Heart left ventricle (tissue), 16 donors: ENCODE measurements around the gene ARL3. TPM values are rescaled to one million over a fixed set of nuclear protein-coding genes. Genes with fewer than 3 reads are reported as not detected.

Experiments used
- ATAC-seq, 4 donors: fragments of 200-7000 bp; cut with Tn5 transposase; one replicate each; pipeline ENCODE4 v1.9.1; 2020 to 2022; ENCODE audit warnings: moderate library complexity in 4 of 4, mild to moderate bottlenecking in 3 of 4, moderate number of reproducible peaks in 1 of 4
- DNase-seq, 5 donors: peaks; one replicate each; pipeline ENCODE4 v3.0.0-alpha.2; 2020
- H3K27ac ChIP-seq, 12 donors: fragments of 200-600 bp; sonication (generic) in 4 of 12; one replicate each; pipeline versions ENCODE4 v1.5.0 to v1.8.0; 2016 to 2022; ENCODE audit warnings: mild to moderate bottlenecking in 2 of 12
- H3K27me3 ChIP-seq, 9 donors: fragments of 200-600 bp; sonication (generic) in 2 of 9; one replicate each; pipeline versions ENCODE4 v1.5.1 to v1.8.0; 2016 to 2022; ENCODE audit warnings: mild to moderate bottlenecking in 3 of 9
- H3K36me3 ChIP-seq, 9 donors: fragments of 200-600 bp; sonication (generic) in 2 of 9; one replicate each; pipeline versions ENCODE4 v1.5.0 to v1.8.0; 2018 to 2022; ENCODE audit warnings: mild to moderate bottlenecking in 2 of 9
- H3K4me1 ChIP-seq, 12 donors: fragments of 200-600 bp; sonication (generic) in 4 of 12; one replicate each; pipeline versions ENCODE4 v1.5.0 to v1.8.0; 2016 to 2022; ENCODE audit warnings: mild to moderate bottlenecking in 3 of 12
- H3K4me3 ChIP-seq, 12 donors: fragments of 200-600 bp; sonication (generic) in 4 of 12; one replicate each; pipeline versions ENCODE4 v1.5.0 to v1.8.0; 2017 to 2022; ENCODE audit warnings: mild to moderate bottlenecking in 9 of 12, moderate library complexity in 4 of 12
- H3K9me3 ChIP-seq, 12 donors: fragments of 200-600 bp; sonication (generic) in 4 of 12; one replicate each; pipeline versions ENCODE4 v1.5.0 to v1.8.0; 2016 to 2022; ENCODE audit warnings: mild to moderate bottlenecking in 1 of 12
- CTCF ChIP-seq, 12 donors: fragments of 200-600 bp; sonication (generic) in 4 of 12; IDR thresholded peaks; one replicate each; pipeline versions ENCODE4 v1.5.0 to v1.8.0; 2018 to 2022; ENCODE audit warnings: antibody characterized with exemption in 12 of 12, mild to moderate bottlenecking in 5 of 12
- POLR2A ChIP-seq, 2 donors: fragments of 450-650 bp; IDR thresholded peaks; one replicate each; pipeline ENCODE4 v1.6.1; 2017; ENCODE audit warnings: antibody characterized with exemption in 2 of 2, mild to moderate bottlenecking in 2 of 2, moderate library complexity in 2 of 2
- WGBS, 4 donors: extraction: QIAGEN DNeasy Blood & Tissue Kit in 2 of 4; methylation state at CpG; one replicate each; pipeline versions ENCODE4 v1.1.5 to v1.1.7; 2013 to 2018; 5-methylcytosine and 5-hydroxymethylcytosine counted together
- intact Hi-C, 10 donors: fragments of 100-400 bp; cut with DNase I; formaldehyde crosslinking; loops; one replicate each; pipeline versions ENCODE4 v1.11.1 to v1.14.2; 2022
- polyA plus RNA-seq, 2 donors: library from polyadenylated mRNA; stranded (reverse); fragments of 200-250 nt; gene quantifications; one replicate each; pipeline ENCODE4 v1.2.3, GENCODE V29; 2013
- total RNA-seq, 9 donors: library from RNA; depleted of rRNA in 2 of 9; stranded (reverse); fragments of >200 nt in 2 of 9; fragmentation: NEBNext Ultra II Directional in 3 of 9; extraction: Animal tissue kit (Norgen Biotek cat#: 25700) in 3 of 9; gene quantifications; one replicate each; pipeline versions ENCODE4 v1.1.0 to v1.2.4, GENCODE V29; 2016 to 2023
- donor health status: ischemic (EF 13 %, LVEDD 7.1; RV severe dilation, severe dysfunction).
- donor health status: healthy with polysubstance abuse.
- donor health status: DM: no; HTN: yes; CAD: no.
- donor health status: DM: no; HTN: no; CAD: no.
- donor health status: ischemic (EF 25% LVEDD 6.9; RV normal size, moderate dysfunction).
- donor health status: ischemic (EF 25% LVEDD 5.7; RV mildly dilated, moderate dysfunction).
- donor health status: healthy.
- donor health status: DM: yes; HTN: yes; CAD: no.
- donor health status: ischemic (EF 35%, LVEDD 5.7; RV mildly dilated, moderate dysfunction).
- donor health status: nonischemic (EF 11% LVEDD 7.7; RV severe dilation, severe dysfunction).
- donor health status: DM: yes; HTN: yes; CAD: no.
- donor health status: PGD.
- donor health status: ischemic (EF 29% LVEDD 5.4; RV normal size, mild dysfunction).
- donor health status: nonischemic (EF 23%, LVEDD 6.1; RV moderate dilation, normal function).

Gene ARL3
- total and polyA plus RNA-seq, 11 donors: 5.8 to 19.3 (median 12.6) TPM

- H3K27ac ChIP-seq: peak overlapping the region; percentile 71 to 90 (median 84)
- no peaks in the 10 kb centered on the region for H3K9me3 ChIP-seq
- DNase-seq (no peak), ATAC-seq (no peak)
- WGBS, 4 donors: 50 to 66% (median 61%) methylated on average over 13 of the region's 13 CpGs
- H3K36me3 ChIP-seq: no peaks in the 10 kb centered on the region
- peaks cover 11 to 91% (median 67%) of the 10 kb centered on the region in 12 donors for H3K4me1 ChIP-seq
- TF ChIP-seq CTCF (IDR thresholded peaks at IDR 0.05) (no peak), POLR2A (IDR thresholded peaks at IDR 0.05) (no peak)
- peak overlapping the region in 9 of 12 donors; percentile 26 to 47 (median 41) for H3K4me3 ChIP-seq
- no peaks in the 10 kb centered on the region for H3K27me3 ChIP-seq
- intact Hi-C loops: loop anchor here in 1 of 10 donors (5.0 kb wide), 1 partner anchor 39 kb away; the partner anchor contains the start of genes ARL3 and SFXN2
These were observed 40.9 kb downstream of the ARL3 start for GRCh38 chr10:102673236-102673818.

- ATAC-seq: peak in 1 of 4 donors; percentile 3
- TF ChIP-seq POLR2A (IDR thresholded peaks at IDR 0.05) (no peak), CTCF (IDR thresholded peaks at IDR 0.05) (no peak)
- Histone ChIP-seq H3K4me3 (no peak overlapping the region), H3K4me1 (peaks cover 11 to 73% (median 47%) of the 10 kb centered on the region in 12 donors), H3K36me3 (no peaks in the 10 kb centered on the region), H3K27me3 (no peaks in the 10 kb centered on the region), H3K27ac (peak overlapping the region in 1 of 12 donors; percentile 80), H3K9me3 (no peaks in the 10 kb centered on the region)
- DNase-seq: no peak
- intact Hi-C loops: loop anchor here in 1 of 10 donors (5.0 kb wide), 1 partner anchor 41 kb away; the partner anchor contains the start of genes ARL3 and SFXN2
- WGBS, 4 donors: 48 to 60% (median 55%) methylated on average over 6 of the region's 6 CpGs
These were observed 43.2 kb downstream of the ARL3 start for GRCh38 chr10:102670871-102671434.

- Histone ChIP-seq H3K4me3 (no peak overlapping the region), H3K27ac (peak overlapping the region; percentile 41 to 86 (median 74)), H3K27me3 (no peaks in the 10 kb centered on the region), H3K36me3 (no peaks in the 10 kb centered on the region), H3K9me3 (no peaks in the 10 kb centered on the region), H3K4me1 (peaks cover 8 to 65% (median 42%) of the 10 kb centered on the region in 12 donors)
- 87 to 94% (median 92%) methylated on average over 7 to 9 of the region's 9 CpGs for WGBS, 4 donors
- TF ChIP-seq POLR2A (IDR thresholded peaks at IDR 0.05) (no peak), CTCF (IDR thresholded peaks at IDR 0.05) (peak in 1 of 12 donors; percentile 1)
- no peak for ATAC-seq
- intact Hi-C loops: loop anchor here in 1 of 10 donors (5.0 kb wide), 1 partner anchor 42 kb away; the partner anchor contains the start of genes ARL3 and SFXN2
- DNase-seq: no peak
These were observed 44.0 kb downstream of the ARL3 start for GRCh38 chr10:102670065-102670670.
